Neural crest cell (in vitro differentiated cells): Measurements from ENCODE around the gene LRRC10B. TPM values are rescaled to one million over a fixed set of nuclear protein-coding genes. Genes with fewer than 3 reads are reported as not detected.

Experiments used
- DNase-seq: peaks from one replicate; pipeline ENCODE4 v3.0.0; 2021; ENCODE audit warnings: low read depth, mixed read lengths, low spot score
- H3K27ac Mint-ChIP-seq: one replicate; pipeline ENCODE4 v1.8.0; 2021; ENCODE audit warnings: mild to moderate bottlenecking, mixed read lengths; ENCODE audit not compliant: unreplicated experiment
- H3K27me3 Mint-ChIP-seq: 2 replicates; pipeline ENCODE4 v1.8.0; 2021; ENCODE audit warnings: low read depth, mild to moderate bottlenecking, mixed read lengths
- H3K36me3 Mint-ChIP-seq: 2 replicates; pipeline ENCODE4 v1.8.0; 2021; ENCODE audit warnings: low read depth, mild to moderate bottlenecking, mixed read lengths
- H3K4me1 Mint-ChIP-seq: 2 replicates; pipeline ENCODE4 v1.8.0; 2021; ENCODE audit warnings: mixed read lengths
- H3K4me3 Mint-ChIP-seq: one replicate; pipeline ENCODE4 v1.8.0; 2021; ENCODE audit warnings: mild to moderate bottlenecking, mixed read lengths
- H3K9me3 Mint-ChIP-seq: 2 replicates; pipeline ENCODE4 v1.8.0; 2021; ENCODE audit warnings: mixed read lengths
- total RNA-seq: library from RNA; stranded (reverse); gene quantifications from 2 replicates; pipeline ENCODE4 v1.2.1, GENCODE V29; 2021
- TF ChIP-seq, protein P1 (sequence below): fragments of 200-600 bp; sonication (generic); conservative IDR thresholded peaks from 2 replicates; pipeline ENCODE4 v1.5.0; 2021; ENCODE audit warnings: antibody characterized with exemption, mild to moderate bottlenecking

Gene LRRC10B
- total RNA-seq, 1 donor from 2014 or later, result 2.9 TPM

DNA sequence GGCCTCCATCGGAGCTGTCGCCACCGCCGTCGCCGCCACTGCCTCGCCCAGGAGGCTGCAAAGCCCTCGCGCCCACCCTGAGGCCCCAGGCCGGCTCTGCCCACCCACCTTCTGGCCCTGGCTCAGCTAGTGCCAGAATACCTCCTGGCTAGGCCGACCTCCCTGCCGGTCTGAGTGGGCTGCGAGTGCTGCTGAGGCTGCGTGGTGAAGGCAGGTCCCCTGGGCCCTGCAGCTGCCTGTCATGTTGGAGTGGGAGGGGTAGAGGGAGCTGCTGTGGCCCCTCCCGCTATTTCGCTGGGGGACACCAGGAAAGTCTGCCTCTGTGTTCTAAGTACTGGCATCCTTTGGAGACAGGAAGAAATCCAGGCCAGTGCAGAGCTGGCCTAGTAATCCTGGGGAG is 34.2 kb downstream of the LRRC10B start:
- no peak for DNase-seq

DNA sequence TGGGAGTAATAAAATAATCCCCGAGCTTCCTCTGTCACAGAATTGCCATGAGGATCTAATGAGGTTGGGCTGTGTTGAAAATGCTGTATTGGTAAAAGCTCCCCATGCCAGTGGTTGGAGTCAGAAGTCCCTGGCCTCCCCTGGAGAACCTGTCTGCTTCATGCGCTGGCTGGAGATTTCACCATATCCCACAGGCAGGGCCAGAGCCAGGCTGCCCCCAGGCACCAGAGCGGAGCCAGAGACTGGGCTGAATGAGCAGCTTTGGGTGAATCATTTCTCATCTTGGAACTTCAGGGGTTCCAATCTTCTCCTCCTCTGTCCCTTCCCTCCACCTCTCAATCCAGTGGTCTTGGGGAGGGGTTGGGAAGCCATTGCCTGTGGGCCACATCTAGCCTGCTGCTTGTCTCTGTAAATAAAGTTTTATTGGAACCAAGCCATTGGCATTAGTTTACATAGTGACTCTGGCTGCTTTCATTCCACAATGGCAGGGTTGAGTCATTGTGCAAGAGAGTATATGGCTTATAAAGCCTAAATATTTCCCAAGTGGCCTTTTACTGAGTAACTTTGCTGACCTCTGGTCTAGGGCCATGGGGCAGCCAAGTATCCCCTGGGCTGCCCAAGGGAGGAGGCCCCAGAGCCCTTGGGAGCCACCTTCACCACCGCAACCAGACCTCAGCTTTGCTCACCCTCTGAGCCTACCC is 35.2 kb downstream of the LRRC10B start:
- H3K27me3 Mint-ChIP-seq, result peaks cover 14% of the 10 kb centered on the region
- H3K4me1 Mint-ChIP-seq, result peaks cover 20% of the 10 kb centered on the region
- TF ChIP-seq, protein P1, sequence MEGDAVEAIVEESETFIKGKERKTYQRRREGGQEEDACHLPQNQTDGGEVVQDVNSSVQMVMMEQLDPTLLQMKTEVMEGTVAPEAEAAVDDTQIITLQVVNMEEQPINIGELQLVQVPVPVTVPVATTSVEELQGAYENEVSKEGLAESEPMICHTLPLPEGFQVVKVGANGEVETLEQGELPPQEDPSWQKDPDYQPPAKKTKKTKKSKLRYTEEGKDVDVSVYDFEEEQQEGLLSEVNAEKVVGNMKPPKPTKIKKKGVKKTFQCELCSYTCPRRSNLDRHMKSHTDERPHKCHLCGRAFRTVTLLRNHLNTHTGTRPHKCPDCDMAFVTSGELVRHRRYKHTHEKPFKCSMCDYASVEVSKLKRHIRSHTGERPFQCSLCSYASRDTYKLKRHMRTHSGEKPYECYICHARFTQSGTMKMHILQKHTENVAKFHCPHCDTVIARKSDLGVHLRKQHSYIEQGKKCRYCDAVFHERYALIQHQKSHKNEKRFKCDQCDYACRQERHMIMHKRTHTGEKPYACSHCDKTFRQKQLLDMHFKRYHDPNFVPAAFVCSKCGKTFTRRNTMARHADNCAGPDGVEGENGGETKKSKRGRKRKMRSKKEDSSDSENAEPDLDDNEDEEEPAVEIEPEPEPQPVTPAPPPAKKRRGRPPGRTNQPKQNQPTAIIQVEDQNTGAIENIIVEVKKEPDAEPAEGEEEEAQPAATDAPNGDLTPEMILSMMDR, result no peak
- no peaks in the 10 kb centered on the region for H3K9me3 Mint-ChIP-seq
- no peak overlapping the region for H3K27ac Mint-ChIP-seq
- no peak for DNase-seq
- H3K36me3 Mint-ChIP-seq, result no peaks in the 10 kb centered on the region
- no peak overlapping the region for H3K4me3 Mint-ChIP-seq

More for the DNA sequence above, 34.2 kb downstream of the LRRC10B start:
- Mint-ChIP-seq H3K27ac (no peak overlapping the region), H3K36me3 (no peaks in the 10 kb centered on the region), H3K4me3 (no peak overlapping the region), H3K4me1 (peaks cover 17% of the 10 kb centered on the region), H3K9me3 (no peaks in the 10 kb centered on the region), H3K27me3 (peaks cover 14% of the 10 kb centered on the region)
- TF ChIP-seq, protein P1, result no peak

DNA sequence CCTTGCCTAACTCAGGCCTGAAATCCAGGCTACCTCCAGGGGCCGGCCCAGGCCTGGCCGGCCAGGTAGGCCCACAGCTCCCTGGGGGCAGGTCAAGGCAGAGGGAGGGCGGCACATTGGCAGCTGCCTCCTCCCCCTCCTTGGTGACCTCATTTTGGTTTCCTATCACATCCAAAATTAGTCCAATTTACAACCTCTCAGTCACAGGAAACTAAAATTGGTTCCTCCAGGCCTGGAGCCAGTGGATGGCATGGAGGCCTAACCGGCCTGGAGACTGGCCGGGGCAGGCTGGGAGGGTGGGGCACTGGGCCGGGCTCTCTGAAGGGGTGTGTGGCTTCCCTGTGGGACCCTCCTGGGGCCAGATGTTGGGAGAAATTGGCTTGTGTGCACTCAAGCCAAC is 35.9 kb downstream of the LRRC10B start:
- Mint-ChIP-seq H3K4me1 (peaks cover 20% of the 10 kb centered on the region), H3K36me3 (no peaks in the 10 kb centered on the region), H3K9me3 (no peaks in the 10 kb centered on the region), H3K4me3 (no peak overlapping the region), H3K27me3 (peaks cover 7% of the 10 kb centered on the region), H3K27ac (no peak overlapping the region)
- DNase-seq, result no peak
- TF ChIP-seq, protein P1, result no peak

DNA sequence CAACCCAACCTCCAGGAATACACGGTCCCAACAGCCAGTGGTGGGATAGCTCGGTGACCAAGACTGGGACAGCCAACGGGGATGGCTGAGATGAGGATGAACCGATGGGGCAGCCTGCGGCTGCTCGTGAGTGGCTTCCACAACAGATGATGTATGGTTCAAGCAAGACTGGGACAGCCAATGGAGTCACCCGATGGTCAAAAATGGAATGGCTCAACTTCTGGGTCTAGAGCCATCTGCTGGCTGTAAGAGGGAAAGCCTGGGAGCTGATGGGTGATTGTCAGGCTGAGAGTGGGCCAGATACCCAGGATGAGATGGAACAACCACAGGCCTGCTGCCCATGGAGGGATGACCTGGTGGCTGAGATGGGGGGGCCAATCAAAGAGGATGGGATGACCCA is 36.8 kb downstream of the LRRC10B start:
- no peak overlapping the region for H3K4me3 Mint-ChIP-seq
- H3K27ac Mint-ChIP-seq, result no peak overlapping the region

DNA sequence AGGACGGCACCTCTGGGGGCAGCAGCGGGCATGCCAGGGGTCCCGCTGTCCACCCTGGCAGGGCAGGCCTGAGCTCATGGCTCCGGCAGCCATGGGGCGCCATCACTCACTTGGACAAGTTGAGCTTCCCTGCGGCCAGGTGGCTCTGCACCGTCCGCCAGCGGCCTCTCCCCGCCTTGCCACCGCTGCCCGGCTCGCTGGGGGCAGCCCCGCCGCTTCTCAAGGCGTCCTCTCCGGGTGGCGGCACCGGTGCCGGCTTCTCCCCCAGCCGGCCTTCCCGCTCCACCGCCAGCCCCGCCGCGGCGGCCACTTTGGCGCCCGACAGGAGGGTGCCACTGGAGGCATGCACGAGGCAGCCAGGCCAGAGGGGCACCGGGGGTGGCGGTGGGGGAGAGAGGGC is 37.4 kb downstream of the LRRC10B start:
- H3K27ac Mint-ChIP-seq, result no peak overlapping the region
- TF ChIP-seq, protein P1, result no peak
- DNase-seq, result no peak
- no peaks in the 10 kb centered on the region for H3K9me3 Mint-ChIP-seq
- H3K36me3 Mint-ChIP-seq, result no peaks in the 10 kb centered on the region
- H3K27me3 Mint-ChIP-seq, result no peaks in the 10 kb centered on the region
- H3K4me3 Mint-ChIP-seq, result no peak overlapping the region
- H3K4me1 Mint-ChIP-seq, result peaks cover 20% of the 10 kb centered on the region

More for the DNA sequence above, 36.8 kb downstream of the LRRC10B start:
- Mint-ChIP-seq H3K27me3 (no peaks in the 10 kb centered on the region), H3K9me3 (no peaks in the 10 kb centered on the region), H3K36me3 (no peaks in the 10 kb centered on the region), H3K4me1 (peaks cover 20% of the 10 kb centered on the region)
- no peak for DNase-seq
- TF ChIP-seq, protein P1, result peak; percentile 51
